HG03045 (cell line): ENCODE measurements around the gene GPRC5D.

ENCODE experiments used
- ATAC-seq: cut with Tn5 transposase; IDR thresholded peaks from one replicate; pipeline ENCODE4 v1.9.1; 2021; ENCODE audit warnings: mild to moderate bottlenecking, moderate library complexity; ENCODE audit not compliant: unreplicated experiment

Gene GPRC5D

DNA sequence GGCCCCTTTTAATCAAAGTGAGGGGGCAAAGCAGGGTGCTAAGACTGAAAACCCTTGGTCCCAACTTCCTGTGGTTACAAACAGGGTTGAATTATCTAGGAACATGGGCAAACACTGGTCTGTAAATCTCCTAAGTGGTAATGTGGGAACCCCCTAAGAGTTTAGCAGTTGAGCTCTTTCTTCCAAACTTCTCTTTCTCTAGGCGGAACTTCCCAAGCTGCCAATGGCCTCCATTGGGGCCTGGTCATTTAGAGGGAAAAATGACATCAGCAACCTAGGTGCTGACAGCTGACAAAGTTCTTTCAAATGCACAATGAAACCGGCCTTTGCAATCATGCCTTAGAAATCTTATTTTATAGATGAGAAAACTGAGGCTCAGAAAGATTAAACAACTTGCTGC is 30.4 kb upstream of the GPRC5D start:
- no peak for ATAC-seq

DNA sequence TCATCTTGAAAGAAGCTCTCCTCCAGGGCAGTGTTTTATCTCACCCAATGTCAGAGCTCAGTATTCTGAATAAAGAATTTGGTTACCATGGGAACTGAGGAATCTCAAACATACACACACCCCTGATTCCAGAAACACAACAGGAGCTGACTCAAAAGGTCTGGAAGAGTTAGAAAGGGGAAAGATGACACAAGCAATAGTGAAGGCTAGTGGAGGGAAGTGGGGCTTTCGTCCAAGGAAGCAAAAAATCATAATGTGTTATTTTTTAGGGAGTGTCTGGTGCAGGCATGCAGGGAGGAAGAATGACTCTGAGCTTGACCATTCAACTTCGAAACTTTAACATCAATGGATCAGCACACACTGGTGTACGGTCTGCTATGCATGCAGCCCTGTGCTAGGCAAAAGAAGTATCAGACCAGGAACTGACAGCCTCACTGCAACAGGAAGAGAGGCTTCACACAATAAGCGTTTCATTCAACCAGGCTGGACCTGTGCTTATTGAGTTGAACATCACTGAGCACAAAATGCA is 27.8 kb upstream of the GPRC5D start:
- no peak for ATAC-seq

- ATAC-seq: no peak
Observed at GRCh38 chr12:12979126-12979525, 27.2 kb upstream of the GPRC5D start.

- no peak for ATAC-seq
Observed at GRCh38 chr12:12977231-12977630, 25.3 kb upstream of the GPRC5D start.

- no peak for ATAC-seq
Observed at GRCh38 chr12:12976366-12976765, 24.4 kb upstream of the GPRC5D start.

GRCh38 chr12:12975322-12976077 is 23.5 kb upstream of the GPRC5D start:
- no peak for ATAC-seq

- no peak for ATAC-seq
Observed at GRCh38 chr12:12974211-12974610, 22.2 kb upstream of the GPRC5D start.

- ATAC-seq: no peak
Observed at GRCh38 chr12:12973019-12973418, 21.0 kb upstream of the GPRC5D start.

GRCh38 chr12:12965836-12966235 is 13.9 kb upstream of the GPRC5D start:
- ATAC-seq: no peak

DNA sequence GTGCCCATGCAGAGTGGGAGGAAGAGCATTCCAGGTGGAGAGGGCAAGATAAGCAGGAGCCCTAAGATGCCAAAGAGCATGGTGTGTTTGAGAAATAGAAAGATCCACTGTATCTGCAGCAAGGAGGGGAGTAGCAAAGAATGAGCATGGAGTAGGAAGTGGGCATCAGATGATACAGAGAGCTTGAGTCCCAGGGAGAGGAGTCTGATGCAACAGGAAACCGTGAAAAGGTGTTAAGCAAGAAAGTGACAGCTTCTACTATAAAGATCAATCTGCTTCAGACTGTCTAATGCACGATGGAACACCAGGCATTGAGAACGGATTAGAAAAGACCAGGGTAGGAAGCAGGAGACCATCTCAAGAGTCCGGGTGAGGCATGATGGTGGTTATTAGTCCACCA is 12.3 kb upstream of the GPRC5D start:
- no peak for ATAC-seq

DNA sequence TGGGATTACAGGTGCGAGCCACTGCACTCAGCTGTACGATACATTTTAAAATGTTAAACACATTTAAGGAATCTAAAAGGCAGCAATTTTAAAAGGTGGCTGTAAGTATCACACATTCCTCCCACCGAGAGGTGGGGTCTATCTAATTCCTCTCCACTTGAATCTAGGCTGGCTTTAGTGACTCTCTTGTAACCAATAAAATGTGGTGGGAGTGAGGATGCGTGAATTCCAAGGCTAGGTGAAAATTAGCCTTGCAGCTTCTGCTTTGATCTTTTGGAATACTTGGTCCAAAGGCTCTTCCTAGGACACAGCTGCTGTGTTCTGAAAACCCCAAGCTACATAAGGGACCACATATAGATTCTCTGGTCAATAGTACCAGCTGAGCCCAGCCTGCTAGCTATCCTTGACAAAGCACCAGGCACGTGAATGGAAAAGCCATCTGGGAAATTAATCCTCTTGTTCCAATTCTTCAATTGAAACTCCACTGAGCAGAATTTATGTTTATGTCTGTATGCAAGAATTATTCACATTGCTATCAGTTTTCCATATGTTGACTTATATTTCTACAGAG is 8.8 kb upstream of the GPRC5D start:
- ATAC-seq: no peak

DNA sequence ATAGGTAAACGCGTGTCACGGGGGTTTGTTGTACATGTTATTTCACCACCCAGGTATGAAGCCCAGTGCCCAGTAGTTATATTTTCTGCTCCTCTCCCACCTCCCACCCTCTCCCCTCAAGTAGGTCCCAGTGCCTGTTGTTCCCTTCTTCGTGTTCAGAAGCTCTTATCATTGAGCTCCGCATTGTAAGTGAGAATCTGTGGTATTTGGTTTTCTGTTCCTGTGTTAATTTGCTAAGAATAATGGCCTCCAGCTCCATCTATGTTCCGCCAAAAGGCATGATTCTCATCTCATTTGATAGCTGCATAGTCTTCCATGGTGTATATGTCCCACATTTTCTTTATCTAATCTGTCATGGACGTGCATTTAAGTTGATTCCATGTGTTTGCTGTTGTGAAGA is 6.9 kb upstream of the GPRC5D start:
- ATAC-seq: no peak

- ATAC-seq: no peak
Observed at GRCh38 chr12:12954878-12955625, 3.1 kb upstream of the GPRC5D start.

- ATAC-seq: no peak
Observed at GRCh38 chr12:12954356-12954755, 2.4 kb upstream of the GPRC5D start.

- ATAC-seq: no peak
Observed at GRCh38 chr12:12951504-12951903, 466 bp downstream of the GPRC5D start.

GRCh38 chr12:12947902-12948301 is 4.1 kb downstream of the GPRC5D start:
- ATAC-seq: no peak

GRCh38 chr12:12946686-12947355 is 5.1 kb downstream of the GPRC5D start:
- ATAC-seq: no peak

DNA sequence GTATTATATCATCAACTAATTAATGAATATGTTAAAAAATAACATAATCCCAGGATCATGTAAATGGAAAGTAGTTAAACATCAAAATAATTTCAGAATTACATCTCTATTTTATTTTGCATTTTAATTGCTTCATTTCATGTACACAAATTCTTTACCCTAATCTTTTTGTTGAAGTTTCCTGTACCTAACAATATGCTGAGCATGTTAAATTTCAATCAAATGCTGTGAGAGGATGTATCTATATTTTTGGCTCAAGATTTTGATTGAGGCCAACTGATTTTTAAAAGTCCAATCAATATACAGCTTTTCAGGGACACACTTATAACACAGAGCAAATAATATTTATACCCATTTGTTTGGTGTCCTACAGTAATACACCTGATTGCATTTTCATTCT is 6.4 kb downstream of the GPRC5D start:
- no peak for ATAC-seq

- ATAC-seq: no peak
Observed at GRCh38 chr12:12943586-12944260, 8.2 kb downstream of the GPRC5D start.

GRCh38 chr12:12941450-12942350 is 10.3 kb downstream of the GPRC5D start:
- no peak for ATAC-seq
